Endodermal cell (in vitro differentiated cells): ENCODE data around the gene SELENOM. TPM values are rescaled to one million over a fixed set of nuclear protein-coding genes. Genes with fewer than 3 reads are reported as not detected.

ENCODE experiments used
- DNase-seq: peaks from one replicate; pipeline ENCODE4 v3.0.0-alpha.2; 2017
- H3K27ac ChIP-seq: 2 replicates; pipeline ENCODE4 v1.5.1; 2013; ENCODE audit warnings: mild to moderate bottlenecking, low read depth, low read length, moderate library complexity
- H3K27me3 ChIP-seq: 2 replicates; pipeline ENCODE4 v1.6.1; 2013; ENCODE audit warnings: mild to moderate bottlenecking, low read length, moderate library complexity; ENCODE audit not compliant: insufficient read depth, control insufficient read depth, poor library complexity, severe bottlenecking
- H3K36me3 ChIP-seq: 2 replicates; pipeline ENCODE4 v1.7.0; 2013; ENCODE audit warnings: mild to moderate bottlenecking, low read length, moderate library complexity; ENCODE audit not compliant: control insufficient read depth, insufficient read depth
- H3K4me1 ChIP-seq: one replicate; pipeline ENCODE4 v1.7.0; 2013; ENCODE audit warnings: low read length; ENCODE audit not compliant: control insufficient read depth, insufficient read depth
- H3K4me3 ChIP-seq: 2 replicates; pipeline ENCODE4 v1.5.1; 2013; ENCODE audit warnings: mild to moderate bottlenecking, low read length, moderate library complexity
- H3K9ac ChIP-seq: 2 replicates; pipeline ENCODE4 v1.6.1; 2013; ENCODE audit warnings: mild to moderate bottlenecking, low read length, moderate library complexity; ENCODE audit not compliant: poor library complexity, severe bottlenecking; ENCODE audit errors: extremely low read depth
- H3K9me3 ChIP-seq: 2 replicates; pipeline ENCODE4 v1.6.1; 2013; ENCODE audit warnings: mild to moderate bottlenecking, low read length, moderate library complexity; ENCODE audit not compliant: control insufficient read depth
- H3K27ac Mint-ChIP-seq: 2 replicates; pipeline ENCODE4 v1.8.0; 2020; ENCODE audit warnings: mixed read lengths
- H3K27me3 Mint-ChIP-seq: 2 replicates; pipeline ENCODE4 v1.8.0; 2021; ENCODE audit warnings: mild to moderate bottlenecking, mixed read lengths; ENCODE audit not compliant: insufficient read depth
- H3K36me3 Mint-ChIP-seq: 2 replicates; pipeline ENCODE4 v1.8.0; 2020; ENCODE audit warnings: low read depth, mixed read lengths
- H3K4me1 Mint-ChIP-seq: 2 replicates; pipeline ENCODE4 v1.8.0; 2020; ENCODE audit warnings: mixed read lengths
- H3K4me3 Mint-ChIP-seq: 2 replicates; pipeline ENCODE4 v1.8.0; 2020; ENCODE audit warnings: mild to moderate bottlenecking, moderate library complexity, mixed read lengths
- H3K9me3 Mint-ChIP-seq: 2 replicates; pipeline ENCODE4 v1.8.0; 2020; ENCODE audit warnings: mild to moderate bottlenecking, mixed read lengths
- WGBS, 2 experiments: methylation state at CpG; one replicate each; pipeline versions ENCODE4 v1.1.5 to v1.1.7; 2013; ENCODE audit warnings: missing lambda C conversion rate in 2 of 2, mixed read lengths in 1 of 2; ENCODE audit not compliant: insufficient coverage in 1 of 2, insufficient read length in 1 of 2; 5-methylcytosine and 5-hydroxymethylcytosine counted together
- total RNA-seq, 2 donors: library from RNA; stranded (reverse); fragmentation: NEBNext Ultra II Directional in 1 of 2; extraction: Animal tissue kit (Norgen Biotek cat#: 25700) in 1 of 2; gene quantifications; 2 replicates in 1 of 2; 3 replicates in 1 of 2; pipeline ENCODE4 v1.2.1, GENCODE V29; 2021
- TF ChIP-seq, protein P1 (sequence below): fragments of 200-600 bp; sonication (generic); conservative IDR thresholded peaks from 2 replicates; pipeline ENCODE4 v1.5.0; 2021; ENCODE audit warnings: antibody characterized with exemption, mild to moderate bottlenecking

SELENOM gene
- total RNA-seq, 2 donors from 2014 or later = 8.0 to 10.4 TPM

DNA sequence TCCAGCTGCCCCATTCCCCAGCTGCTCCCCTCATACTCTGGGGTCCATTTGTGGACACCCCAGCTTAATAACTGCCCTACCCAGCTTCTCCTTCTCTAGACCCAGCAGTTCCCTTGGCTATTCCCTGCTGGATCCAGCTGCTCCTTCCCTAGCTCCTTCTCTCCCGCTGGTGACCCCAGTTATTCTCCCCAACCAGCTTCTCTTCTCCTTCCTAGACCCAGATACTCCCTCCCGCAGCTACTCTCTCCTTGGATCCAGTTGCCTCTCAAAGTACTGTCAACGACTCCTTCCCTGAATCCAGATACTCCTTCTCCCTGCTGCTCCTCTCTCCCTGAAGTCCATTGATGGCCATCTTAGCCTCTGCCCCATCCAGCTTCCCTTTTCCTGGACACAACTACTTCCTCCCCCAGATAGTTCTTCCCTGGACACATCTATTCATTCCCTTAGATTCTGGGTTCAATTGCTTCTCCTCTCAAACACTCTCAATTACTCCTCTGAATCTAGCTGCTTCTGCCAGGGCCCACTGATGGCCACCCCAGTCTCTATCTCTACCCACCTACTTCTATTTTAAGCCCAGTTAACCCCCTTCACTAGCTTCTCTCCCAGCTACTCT, 11.6 kb downstream of the SELENOM start:
- Histone ChIP-seq H3K9me3 (no peaks in the 10 kb centered on the region), H3K27me3 (no peaks in the 10 kb centered on the region), H3K36me3 (peaks cover 11% of the 10 kb centered on the region), H3K27ac (no peak overlapping the region), H3K9ac (no peak overlapping the region), H3K4me3 (no peak overlapping the region), H3K4me1 (no peaks in the 10 kb centered on the region)
- no peak overlapping the region for H3K4me3 Mint-ChIP-seq
- no peak overlapping the region for H3K27ac Mint-ChIP-seq
- no peaks in the 10 kb centered on the region for H3K27me3 Mint-ChIP-seq
- H3K36me3 Mint-ChIP-seq = peaks cover 17% of the 10 kb centered on the region
- 92 to 96% methylated on average over 3 of the region's 3 CpGs for WGBS, 2 experiments
- TF ChIP-seq, protein P1, sequence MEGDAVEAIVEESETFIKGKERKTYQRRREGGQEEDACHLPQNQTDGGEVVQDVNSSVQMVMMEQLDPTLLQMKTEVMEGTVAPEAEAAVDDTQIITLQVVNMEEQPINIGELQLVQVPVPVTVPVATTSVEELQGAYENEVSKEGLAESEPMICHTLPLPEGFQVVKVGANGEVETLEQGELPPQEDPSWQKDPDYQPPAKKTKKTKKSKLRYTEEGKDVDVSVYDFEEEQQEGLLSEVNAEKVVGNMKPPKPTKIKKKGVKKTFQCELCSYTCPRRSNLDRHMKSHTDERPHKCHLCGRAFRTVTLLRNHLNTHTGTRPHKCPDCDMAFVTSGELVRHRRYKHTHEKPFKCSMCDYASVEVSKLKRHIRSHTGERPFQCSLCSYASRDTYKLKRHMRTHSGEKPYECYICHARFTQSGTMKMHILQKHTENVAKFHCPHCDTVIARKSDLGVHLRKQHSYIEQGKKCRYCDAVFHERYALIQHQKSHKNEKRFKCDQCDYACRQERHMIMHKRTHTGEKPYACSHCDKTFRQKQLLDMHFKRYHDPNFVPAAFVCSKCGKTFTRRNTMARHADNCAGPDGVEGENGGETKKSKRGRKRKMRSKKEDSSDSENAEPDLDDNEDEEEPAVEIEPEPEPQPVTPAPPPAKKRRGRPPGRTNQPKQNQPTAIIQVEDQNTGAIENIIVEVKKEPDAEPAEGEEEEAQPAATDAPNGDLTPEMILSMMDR = no peak
- H3K9me3 Mint-ChIP-seq = no peaks in the 10 kb centered on the region
- no peak for DNase-seq
- H3K4me1 Mint-ChIP-seq = no peaks in the 10 kb centered on the region

DNA sequence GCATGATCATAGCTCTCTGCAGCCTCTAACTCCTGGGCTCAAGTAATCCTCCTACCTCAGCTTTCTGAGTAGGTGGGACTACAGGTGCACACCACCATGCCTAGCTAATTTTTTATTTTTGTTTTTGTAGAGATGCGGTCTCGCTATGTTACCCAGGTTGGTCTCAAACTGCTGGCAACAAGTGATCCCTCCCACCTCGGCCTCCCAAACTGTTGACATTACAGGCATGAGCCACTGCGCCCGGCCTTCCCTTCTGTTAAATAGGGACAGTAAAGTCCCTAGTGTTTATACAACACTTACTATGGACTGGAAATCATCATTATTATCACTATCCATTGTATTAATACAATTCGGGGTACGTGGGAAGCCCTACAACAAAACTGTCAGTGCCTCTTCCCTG, 12.6 kb downstream of the SELENOM start:
- H3K4me3 ChIP-seq = no peak overlapping the region
- peaks cover 11% of the 10 kb centered on the region for H3K36me3 ChIP-seq
- Mint-ChIP-seq H3K9me3 (no peaks in the 10 kb centered on the region), H3K36me3 (peaks cover 17% of the 10 kb centered on the region), H3K4me1 (no peaks in the 10 kb centered on the region), H3K27me3 (no peaks in the 10 kb centered on the region), H3K4me3 (no peak overlapping the region), H3K27ac (no peak overlapping the region)
- no peak overlapping the region for H3K9ac ChIP-seq
- no peak for DNase-seq
- no peaks in the 10 kb centered on the region for H3K27me3 ChIP-seq
- TF ChIP-seq, protein P1 = no peak
- H3K9me3 ChIP-seq = no peaks in the 10 kb centered on the region
- 91 to 100% methylated on average over 6 to 7 of the region's 7 CpGs for WGBS, 2 experiments
- no peaks in the 10 kb centered on the region for H3K4me1 ChIP-seq
- H3K27ac ChIP-seq = no peak overlapping the region

GRCh38 chr22:31094021-31094551, 13.3 kb downstream of the SELENOM start:
- peak; percentile 33 for DNase-seq
- no peak overlapping the region for H3K4me3 ChIP-seq
- Mint-ChIP-seq H3K4me3 (no peak overlapping the region), H3K9me3 (no peaks in the 10 kb centered on the region), H3K36me3 (peaks cover 17% of the 10 kb centered on the region), H3K27ac (no peak overlapping the region), H3K27me3 (no peaks in the 10 kb centered on the region), H3K4me1 (no peaks in the 10 kb centered on the region)
- no peak overlapping the region for H3K9ac ChIP-seq
- H3K27ac ChIP-seq = no peak overlapping the region
- TF ChIP-seq, protein P1 = no peak
- H3K9me3 ChIP-seq = no peaks in the 10 kb centered on the region
- H3K36me3 ChIP-seq = peaks cover 7% of the 10 kb centered on the region
- no peaks in the 10 kb centered on the region for H3K27me3 ChIP-seq
- H3K4me1 ChIP-seq = no peaks in the 10 kb centered on the region
- 88 to 94% methylated on average over 2 to 5 of the region's 5 CpGs for WGBS, 2 experiments
